HG02678 (cell line): Measurements from ENCODE around the gene GRAP2.

Experiments used
- ATAC-seq: cut with Tn5 transposase; IDR thresholded peaks from one replicate; pipeline ENCODE4 v1.9.1; 2021; ENCODE audit warnings: mild to moderate bottlenecking, moderate library complexity; ENCODE audit not compliant: unreplicated experiment

The GRAP2 gene

GRCh38 chr22:40007853-40008710 lies 107.2 kb downstream of the GRAP2 start:
- no peak for ATAC-seq

GRCh38 chr22:40008726-40009291 lies 107.9 kb downstream of the GRAP2 start:
- ATAC-seq = no peak

- ATAC-seq = no peak
These were observed 108.4 kb downstream of the GRAP2 start for GRCh38 chr22:40009292-40009774.

- ATAC-seq = no peak
These were observed 109.2 kb downstream of the GRAP2 start for GRCh38 chr22:40009951-40010671.

- no peak for ATAC-seq
These were observed 109.9 kb downstream of the GRAP2 start for GRCh38 chr22:40010746-40011145.

- ATAC-seq = no peak
These were observed 113.9 kb downstream of the GRAP2 start for GRCh38 chr22:40014667-40015248.

- ATAC-seq = no peak
These were observed 114.6 kb downstream of the GRAP2 start for GRCh38 chr22:40015358-40015976.

GRCh38 chr22:40018051-40018450 lies 117.2 kb downstream of the GRAP2 start:
- no peak for ATAC-seq

GRCh38 chr22:40019100-40019499 lies 118.2 kb downstream of the GRAP2 start:
- no peak for ATAC-seq

GRCh38 chr22:40020956-40021355 lies 120.1 kb downstream of the GRAP2 start:
- no peak for ATAC-seq

- ATAC-seq = no peak
These were observed 120.6 kb downstream of the GRAP2 start for GRCh38 chr22:40021401-40022000.

GRCh38 chr22:40022536-40023240 lies 121.8 kb downstream of the GRAP2 start:
- ATAC-seq = no peak
